Erythroblast (primary cell): ENCODE data around the gene FCN1.

Experiments
- GATA1 ChIP-seq: IDR thresholded peaks from 2 replicates; pipeline ENCODE4 v1.6.1; 2011; ENCODE audit warnings: low read depth, mild to moderate bottlenecking, control low read depth, low read length, moderate library complexity
- POLR2A ChIP-seq: IDR thresholded peaks from 2 replicates; pipeline ENCODE4 v1.6.1; 2011; ENCODE audit warnings: mild to moderate bottlenecking, low read length

DNA sequence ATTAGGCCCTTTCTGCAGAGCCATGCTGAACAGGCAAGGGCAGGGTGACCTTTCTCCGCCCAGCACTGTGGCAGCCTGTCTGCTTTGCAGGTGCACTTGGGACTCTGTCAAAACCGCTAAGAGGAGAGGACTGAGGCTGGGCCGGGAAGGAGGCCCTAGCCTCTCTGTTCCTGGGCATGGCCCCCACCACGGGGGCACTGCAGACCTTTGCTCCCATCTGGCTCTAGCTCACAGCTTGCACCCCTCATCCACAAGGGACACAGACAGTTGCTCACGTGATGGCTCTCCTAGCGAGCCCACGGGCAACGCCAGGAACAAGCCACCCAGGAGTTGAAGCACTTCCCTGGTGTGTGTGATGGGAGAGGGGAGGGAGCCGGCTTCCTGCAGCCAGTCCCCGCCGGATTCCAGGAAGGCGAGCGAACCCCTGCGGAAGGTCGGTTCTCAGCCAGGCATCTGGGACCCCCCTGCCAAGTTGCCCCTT lies 43.0 kb upstream of the FCN1 start:
- no peak for TF ChIP-seq POLR2A
- no peak for TF ChIP-seq GATA1
